ENCODE results near the gene AGAP4.
"Not testable (repeated sequence)": the region's sequence is repeated elsewhere in the genome, so short reads cannot be mapped to it uniquely, and the experiment has no call there.

Gene AGAP4

DNA sequence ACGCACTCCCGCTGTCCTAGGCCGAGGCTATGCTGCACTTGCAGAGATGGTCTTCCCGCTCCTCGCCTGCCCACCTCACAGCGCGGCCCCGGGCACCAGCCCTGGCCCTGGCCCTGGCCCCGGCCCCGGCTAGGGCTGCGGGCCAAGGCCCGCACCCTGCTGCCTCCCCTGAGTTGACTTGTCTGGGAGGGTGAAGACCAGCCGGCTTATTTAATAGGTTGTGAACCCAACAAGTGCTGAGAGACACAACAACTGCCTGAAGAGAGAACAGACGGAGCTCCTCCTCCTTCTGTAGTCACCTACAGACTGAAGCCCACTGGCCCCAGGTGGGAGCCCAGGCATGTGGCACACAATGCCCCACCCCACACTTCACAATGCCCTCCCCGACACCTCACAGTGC lies at the start of gene AGAP4:
TSS of gene AGAP4 (minus strand) at position 101 of the 400 bp plus-strand sequence. CDS start 153 bp downstream, outside the sequence.
- H3K27me3 Mint-ChIP-seq, DNase-seq: not testable (repeated sequence)

DNA sequence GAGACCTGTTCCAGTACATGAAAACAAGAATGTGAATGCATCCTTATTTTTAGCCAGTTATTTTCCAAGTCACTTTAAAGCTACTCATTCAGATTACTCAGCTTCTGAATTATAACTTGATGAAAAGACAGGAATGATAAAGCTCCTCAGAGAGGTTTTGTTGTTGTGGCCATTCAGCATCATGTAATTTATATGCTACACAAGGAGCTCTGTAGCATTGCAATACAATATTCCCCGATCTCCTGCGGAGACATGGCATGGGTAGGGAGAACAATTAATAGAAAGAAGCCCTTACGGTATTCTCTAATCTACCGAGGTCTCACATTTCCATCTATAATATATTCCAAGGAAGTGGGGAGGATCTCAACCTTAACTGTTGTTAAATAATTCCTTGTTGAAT lies 43.4 kb upstream of the AGAP4 start:
- H3K9me3 Mint-ChIP-seq; DNase-seq; H3K36me3 Mint-ChIP-seq (ENCODE audit: low read depth); H3K4me3 Mint-ChIP-seq; H3K27me3 Mint-ChIP-seq; H3K4me1 Mint-ChIP-seq (ENCODE audit: low read depth); H3K27ac Mint-ChIP-seq: not testable (repeated sequence)

More for the DNA sequence above, at the start of gene AGAP4:
- not testable (repeated sequence) for H3K4me1 Mint-ChIP-seq (ENCODE audit: low read depth); H3K36me3 Mint-ChIP-seq (ENCODE audit: low read depth); H3K27ac Mint-ChIP-seq; H3K4me3 Mint-ChIP-seq; H3K9me3 Mint-ChIP-seq

DNA sequence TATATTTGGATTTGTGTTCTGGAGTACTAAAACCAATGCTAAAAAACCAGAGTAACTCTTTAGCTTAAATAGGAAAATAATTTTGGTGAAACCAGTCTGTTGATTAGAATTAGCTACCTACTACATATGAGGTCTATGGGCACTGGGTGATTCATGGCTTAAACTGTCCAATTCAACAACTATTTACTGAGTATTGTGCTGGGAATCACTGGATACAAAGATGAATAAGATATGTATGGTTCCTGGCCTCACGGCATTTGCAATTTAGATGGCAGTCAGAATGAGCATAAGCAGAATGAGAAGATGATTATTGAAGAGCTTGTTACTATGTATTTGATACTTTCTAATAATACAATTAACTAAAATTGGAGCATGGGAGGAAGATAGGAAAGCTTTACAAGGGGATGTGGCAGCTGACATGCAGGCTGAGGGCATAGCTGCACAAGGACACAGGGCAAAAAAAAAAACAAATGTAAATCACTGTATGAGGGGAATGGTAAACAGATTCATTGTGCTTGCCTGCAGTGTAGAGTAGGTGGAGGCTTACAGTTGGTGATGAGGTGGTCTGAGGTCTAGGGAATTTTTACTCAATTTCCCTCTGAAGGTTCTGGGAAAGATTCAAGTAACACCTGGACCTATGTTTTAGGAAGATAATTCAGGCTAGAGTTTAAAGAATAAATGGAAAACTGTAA lies 42.4 kb upstream of the AGAP4 start:
- DNase-seq; H3K4me1 Mint-ChIP-seq (ENCODE audit: low read depth); H3K36me3 Mint-ChIP-seq (ENCODE audit: low read depth); H3K4me3 Mint-ChIP-seq; H3K27ac Mint-ChIP-seq; H3K9me3 Mint-ChIP-seq; H3K27me3 Mint-ChIP-seq: not testable (repeated sequence)

DNA sequence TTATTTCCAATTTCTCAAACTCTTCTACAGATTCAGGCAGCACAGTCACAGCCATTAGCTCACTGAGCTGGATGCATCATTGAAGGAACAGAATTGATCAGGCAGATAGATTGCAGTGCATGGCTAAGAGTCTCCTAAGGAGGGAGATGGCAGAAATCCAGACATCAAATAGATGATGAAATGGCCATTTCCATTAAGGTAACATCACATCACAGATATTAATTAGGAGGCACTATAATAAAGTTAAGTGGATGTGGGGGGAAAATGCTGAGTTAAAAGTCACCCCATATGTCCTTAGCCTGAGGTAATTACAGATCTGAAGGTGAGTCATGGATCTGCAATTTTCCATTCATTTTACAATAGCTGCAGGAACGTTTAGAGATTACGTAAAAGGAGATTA lies 35.6 kb upstream of the AGAP4 start:
- not testable (repeated sequence) for H3K4me3 Mint-ChIP-seq; H3K27me3 Mint-ChIP-seq; H3K9me3 Mint-ChIP-seq; DNase-seq; H3K27ac Mint-ChIP-seq; H3K4me1 Mint-ChIP-seq (ENCODE audit: low read depth)
- H3K36me3 Mint-ChIP-seq (ENCODE audit: low read depth): peaks cover 11% of the 10 kb centered on the region

DNA sequence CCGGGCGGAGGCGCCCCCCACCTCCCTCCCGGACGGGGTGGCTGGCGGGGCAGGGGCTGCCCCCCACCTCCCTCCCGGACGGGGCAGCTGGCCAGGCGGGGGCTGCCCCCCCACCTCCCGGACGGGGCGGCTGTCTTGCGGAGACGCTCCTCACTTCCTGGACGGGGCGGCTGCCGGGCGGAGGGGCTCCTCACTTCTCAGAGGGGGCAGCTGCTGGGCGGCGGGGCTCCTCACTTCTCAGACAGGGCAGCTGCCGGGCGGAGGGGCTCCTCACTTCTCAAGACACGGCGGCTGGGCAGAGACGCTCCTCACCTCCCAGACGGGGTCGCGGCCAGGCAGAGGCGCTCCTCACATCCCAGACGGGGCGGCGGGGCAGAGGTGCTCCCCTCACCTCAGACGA lies 18.1 kb upstream of the AGAP4 start:
- H3K9me3 Mint-ChIP-seq; H3K4me1 Mint-ChIP-seq (ENCODE audit: low read depth); H3K36me3 Mint-ChIP-seq (ENCODE audit: low read depth); H3K27me3 Mint-ChIP-seq; H3K27ac Mint-ChIP-seq; DNase-seq; H3K4me3 Mint-ChIP-seq: not testable (repeated sequence)

DNA sequence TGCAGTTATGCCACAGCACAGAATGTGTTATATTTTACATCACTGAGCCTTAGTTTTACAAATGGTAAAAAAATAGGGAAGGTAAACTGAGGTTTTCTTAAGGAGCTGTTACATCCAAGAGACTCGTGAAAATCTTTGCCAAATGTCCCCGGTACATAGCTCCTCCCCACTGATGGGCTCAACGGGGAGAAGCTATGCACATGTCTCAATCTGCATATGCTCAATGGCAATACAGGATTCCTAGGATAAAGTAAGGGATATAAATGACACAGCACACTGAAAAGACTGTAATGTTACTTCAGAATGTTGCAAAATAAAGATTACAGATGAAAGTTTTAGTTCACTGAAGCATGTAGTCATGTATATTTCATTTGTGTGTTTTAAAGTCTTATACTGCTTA lies 17.0 kb upstream of the AGAP4 start:
- not testable (repeated sequence) for H3K27me3 Mint-ChIP-seq; DNase-seq; H3K4me3 Mint-ChIP-seq; H3K9me3 Mint-ChIP-seq; H3K4me1 Mint-ChIP-seq (ENCODE audit: low read depth); H3K27ac Mint-ChIP-seq
- peaks cover 14% of the 10 kb centered on the region for H3K36me3 Mint-ChIP-seq (ENCODE audit: low read depth)

DNA sequence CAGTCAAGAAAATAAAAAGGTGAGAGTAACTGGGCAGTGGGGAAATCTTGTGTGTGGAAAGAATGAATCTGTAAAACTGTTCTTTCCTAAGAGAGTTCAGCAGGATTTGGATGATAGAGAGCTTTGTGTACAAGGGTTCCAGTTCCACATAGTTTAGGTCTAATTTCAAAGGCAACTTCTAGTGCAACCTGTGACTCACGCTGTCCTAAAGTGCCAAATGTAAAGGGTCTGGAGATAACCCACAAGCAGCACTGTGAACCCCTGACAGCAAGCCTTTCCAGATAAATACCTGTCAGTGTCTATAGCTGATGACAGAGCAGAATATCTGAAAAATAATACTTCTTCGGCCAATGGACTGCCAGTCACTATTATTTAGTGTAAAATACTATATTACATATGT lies 16.3 kb upstream of the AGAP4 start:
- DNase-seq; H3K4me1 Mint-ChIP-seq (ENCODE audit: low read depth); H3K9me3 Mint-ChIP-seq; H3K27me3 Mint-ChIP-seq; H3K27ac Mint-ChIP-seq; H3K4me3 Mint-ChIP-seq: not testable (repeated sequence)
- H3K36me3 Mint-ChIP-seq (ENCODE audit: low read depth): peaks cover 14% of the 10 kb centered on the region

DNA sequence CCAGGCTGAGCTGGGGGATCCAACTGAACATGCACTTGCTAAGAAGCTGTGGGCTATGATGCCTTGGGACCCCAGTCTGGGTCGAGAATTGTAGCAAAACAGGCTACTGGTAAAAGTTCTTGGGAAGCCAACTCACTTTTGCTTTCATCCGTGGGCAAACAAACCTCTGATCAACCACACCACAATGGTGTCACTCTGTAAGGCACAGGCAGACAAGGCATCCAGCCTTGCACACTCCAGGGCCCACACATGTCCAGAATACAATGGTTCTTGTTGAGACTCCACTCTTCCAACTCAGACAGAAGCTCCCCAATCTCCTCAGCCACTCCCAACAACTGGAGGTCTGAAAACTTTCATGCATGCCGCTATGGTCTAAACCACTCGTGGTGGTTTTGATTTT lies 10.6 kb upstream of the AGAP4 start:
- not testable (repeated sequence) for H3K9me3 Mint-ChIP-seq; H3K4me3 Mint-ChIP-seq; H3K27ac Mint-ChIP-seq; H3K27me3 Mint-ChIP-seq; DNase-seq; H3K4me1 Mint-ChIP-seq (ENCODE audit: low read depth)
- peaks cover 14% of the 10 kb centered on the region for H3K36me3 Mint-ChIP-seq (ENCODE audit: low read depth)

DNA sequence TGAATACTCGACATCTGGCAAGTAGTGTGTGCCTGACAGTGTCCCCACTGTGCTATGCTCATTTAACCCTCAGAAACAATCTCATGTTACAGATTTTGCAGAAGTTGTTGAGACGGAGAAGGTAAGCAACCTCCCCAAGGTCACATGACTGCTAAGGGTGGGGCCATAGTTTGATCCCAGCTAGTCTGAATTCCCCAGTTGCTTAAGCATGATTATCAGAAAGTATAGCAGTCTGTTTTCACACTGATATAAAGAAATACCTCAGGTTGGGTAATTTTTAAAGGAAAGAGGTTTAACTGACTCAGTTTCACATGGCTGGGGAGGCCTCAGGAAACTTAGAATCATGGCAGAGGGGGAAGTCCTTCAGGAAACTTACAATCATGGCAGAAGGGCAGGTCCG lies 1.2 kb upstream of the AGAP4 start:
- not testable (repeated sequence) for H3K9me3 Mint-ChIP-seq; H3K4me1 Mint-ChIP-seq (ENCODE audit: low read depth); H3K36me3 Mint-ChIP-seq (ENCODE audit: low read depth); H3K27ac Mint-ChIP-seq; H3K27me3 Mint-ChIP-seq; H3K4me3 Mint-ChIP-seq; DNase-seq

DNA sequence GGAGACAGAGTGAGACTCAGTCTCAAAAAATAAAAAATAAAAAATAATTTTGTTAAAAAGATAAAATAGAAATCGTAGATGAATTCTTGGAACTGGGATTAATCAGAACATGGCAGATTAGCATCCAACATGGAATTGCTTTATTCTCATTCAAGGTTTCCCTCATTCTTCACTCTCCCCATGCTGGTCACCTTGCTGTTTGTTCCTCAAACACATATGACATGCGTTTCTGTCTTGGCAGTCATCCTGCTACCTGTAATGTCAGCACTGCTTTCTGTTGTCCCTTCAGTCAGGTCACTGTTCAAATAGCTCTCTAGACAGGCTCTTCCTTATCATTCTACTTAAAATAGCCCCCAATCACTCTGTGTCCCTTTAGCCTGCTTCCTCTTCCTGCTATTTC lies 24.4 kb downstream of the AGAP4 start:
- not testable (repeated sequence) for H3K36me3 Mint-ChIP-seq (ENCODE audit: low read depth); H3K4me1 Mint-ChIP-seq (ENCODE audit: low read depth); H3K4me3 Mint-ChIP-seq; H3K27ac Mint-ChIP-seq; DNase-seq; H3K27me3 Mint-ChIP-seq; H3K9me3 Mint-ChIP-seq

DNA sequence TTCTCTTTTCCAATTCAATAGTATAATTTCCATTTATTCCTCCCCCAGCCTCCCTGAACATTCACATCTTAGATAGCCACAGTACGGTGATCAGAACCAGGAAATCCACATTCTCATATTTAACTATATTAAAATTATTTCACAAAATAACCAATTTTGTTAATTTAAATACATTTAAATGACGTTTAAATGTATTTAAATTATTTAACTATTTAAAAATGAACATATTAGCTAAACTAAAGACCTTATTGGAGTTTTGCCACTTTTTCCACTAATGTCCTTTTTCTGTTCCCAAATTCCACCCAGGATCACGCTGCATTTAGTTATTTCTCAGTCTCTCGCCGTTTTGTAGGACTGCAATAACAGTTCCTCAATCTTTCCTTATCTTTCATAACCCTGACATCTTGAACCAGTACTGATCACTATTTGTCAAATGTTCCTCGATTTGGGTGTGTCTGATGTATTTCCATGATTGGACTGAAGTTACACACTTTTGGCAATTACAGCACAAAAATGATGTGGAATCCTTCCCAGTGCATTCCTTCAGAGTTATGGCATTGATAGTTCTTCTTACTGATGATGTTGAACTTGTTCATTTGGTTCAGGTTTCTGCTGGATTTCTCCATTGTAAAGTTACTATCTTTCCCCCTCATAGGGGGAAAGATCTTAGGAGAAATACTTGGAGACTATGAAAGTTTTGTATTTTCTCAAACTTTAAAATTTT lies 27.0 kb downstream of the AGAP4 start:
- not testable (repeated sequence) for H3K27me3 Mint-ChIP-seq; H3K9me3 Mint-ChIP-seq; H3K4me3 Mint-ChIP-seq; DNase-seq; H3K36me3 Mint-ChIP-seq (ENCODE audit: low read depth); H3K27ac Mint-ChIP-seq; H3K4me1 Mint-ChIP-seq (ENCODE audit: low read depth)

DNA sequence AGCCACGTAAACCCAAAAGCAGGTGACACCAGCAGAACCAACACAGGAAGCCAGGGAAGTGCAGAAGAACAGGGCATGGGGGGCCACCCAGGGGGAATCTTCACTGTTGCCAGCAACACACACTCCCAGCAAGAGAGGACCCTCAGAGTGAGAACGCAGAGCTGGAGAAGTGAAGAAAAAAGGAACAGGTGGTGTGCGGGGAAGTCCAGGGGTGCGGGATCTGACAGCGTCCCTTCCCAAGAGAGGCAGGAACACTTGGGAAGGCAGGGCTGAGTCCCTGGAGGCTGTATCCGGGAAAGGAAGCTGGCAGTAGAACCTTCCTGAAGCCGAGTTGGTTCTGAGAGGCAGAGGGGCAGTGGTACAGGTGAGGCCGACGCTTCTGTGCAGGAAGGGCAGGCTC lies 27.7 kb downstream of the AGAP4 start:
- H3K36me3 Mint-ChIP-seq (ENCODE audit: low read depth): peaks cover 1% of the 10 kb centered on the region
- H3K27me3 Mint-ChIP-seq: no peaks in the 10 kb centered on the region
- H3K4me3 Mint-ChIP-seq: no peak overlapping the region
- no peaks in the 10 kb centered on the region for H3K9me3 Mint-ChIP-seq
- no peaks in the 10 kb centered on the region for H3K4me1 Mint-ChIP-seq (ENCODE audit: low read depth)
- no peak for DNase-seq
- H3K27ac Mint-ChIP-seq: no peak overlapping the region

DNA sequence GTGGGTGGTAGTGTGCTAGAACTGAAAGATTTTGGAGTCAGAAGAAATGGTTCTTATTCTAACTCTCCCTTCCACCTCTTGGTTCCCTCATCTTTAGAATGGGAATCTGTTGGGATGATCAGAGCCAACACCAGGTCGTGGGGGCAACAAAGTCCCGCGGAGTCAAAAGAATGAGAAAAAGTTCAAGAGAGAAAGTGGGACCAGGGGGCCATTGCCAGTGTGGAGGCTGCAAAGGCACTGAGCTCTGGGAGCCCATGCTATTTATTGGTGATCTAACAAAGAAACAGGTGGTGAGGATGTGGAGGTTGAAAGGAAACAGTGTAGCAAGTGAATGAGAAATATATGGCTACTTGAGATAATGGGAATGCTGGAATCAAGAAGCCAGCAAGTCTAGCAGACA lies 29.4 kb downstream of the AGAP4 start:
- Mint-ChIP-seq H3K36me3 (ENCODE audit: low read depth) (no peaks in the 10 kb centered on the region), H3K27me3 (no peaks in the 10 kb centered on the region), H3K27ac (no peak overlapping the region), H3K4me3 (no peak overlapping the region), H3K9me3 (no peaks in the 10 kb centered on the region), H3K4me1 (ENCODE audit: low read depth) (no peaks in the 10 kb centered on the region)
- no peak for DNase-seq

DNA sequence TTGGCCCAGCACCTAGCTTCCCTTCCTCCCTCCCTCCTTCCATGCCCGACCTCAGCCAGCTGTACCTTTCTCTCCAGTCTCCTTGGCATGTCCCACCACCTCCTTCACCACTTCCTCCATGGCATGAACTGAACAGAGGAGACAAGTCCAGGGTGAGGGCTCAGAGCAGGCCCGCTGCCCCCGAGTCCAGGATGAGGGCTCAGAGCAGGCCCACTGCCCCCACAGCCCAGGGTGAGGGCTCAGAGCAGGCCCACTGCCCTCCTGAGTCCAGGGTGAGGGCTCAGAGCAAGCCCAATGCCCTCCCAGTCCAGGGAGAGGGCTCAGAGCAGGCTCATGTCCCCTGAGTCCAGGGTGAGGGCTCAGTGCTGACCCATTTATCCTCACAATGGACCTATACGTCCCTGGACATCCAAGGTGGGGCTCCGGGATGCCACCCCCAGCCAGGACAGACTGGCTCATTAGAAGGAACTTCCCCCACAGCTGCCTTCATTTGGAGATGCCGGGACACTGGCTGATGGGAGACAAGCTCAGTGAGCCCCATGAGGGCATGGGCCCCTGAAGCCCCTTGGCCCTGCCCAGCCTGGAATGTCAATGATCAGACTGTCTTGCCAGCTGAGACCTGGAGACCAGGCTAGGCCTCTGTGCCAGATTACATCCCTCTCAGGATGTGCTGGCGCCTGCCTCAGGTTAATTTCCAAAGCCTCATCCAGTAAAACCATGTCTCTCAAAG lies 30.0 kb downstream of the AGAP4 start:
- Mint-ChIP-seq H3K27ac (no peak overlapping the region), H3K4me1 (ENCODE audit: low read depth) (no peaks in the 10 kb centered on the region), H3K36me3 (ENCODE audit: low read depth) (no peaks in the 10 kb centered on the region), H3K27me3 (no peaks in the 10 kb centered on the region), H3K4me3 (no peak overlapping the region), H3K9me3 (no peaks in the 10 kb centered on the region)
- DNase-seq: no peak

DNA sequence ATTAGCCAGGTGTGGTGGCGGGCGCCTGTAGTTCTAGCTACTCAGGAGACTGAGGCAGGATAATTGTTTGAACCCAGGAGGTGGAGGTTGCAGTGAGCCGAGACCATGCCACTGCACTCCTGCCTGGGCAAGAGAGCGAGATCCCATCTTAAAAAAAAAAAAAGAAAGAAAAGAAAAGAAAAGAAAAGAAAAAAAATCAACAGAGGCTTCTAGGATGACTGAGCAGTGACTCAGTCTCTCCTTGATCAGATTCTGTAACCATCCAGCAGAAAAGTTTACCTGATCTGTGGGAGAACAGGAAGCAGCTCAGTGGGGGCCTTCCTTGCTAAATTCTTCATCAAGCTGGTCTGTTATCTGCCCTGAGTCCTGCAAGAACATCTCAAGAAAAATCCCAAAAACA lies 33.2 kb downstream of the AGAP4 start:
- not testable (repeated sequence) for H3K36me3 Mint-ChIP-seq (ENCODE audit: low read depth); DNase-seq; H3K9me3 Mint-ChIP-seq; H3K4me1 Mint-ChIP-seq (ENCODE audit: low read depth); H3K4me3 Mint-ChIP-seq; H3K27me3 Mint-ChIP-seq; H3K27ac Mint-ChIP-seq

Measured in activated T-cell treated with anti-CD3 and anti-CD28 coated beads, Interleukin-2, amount 50 U/mL, for 24 hours (primary cell).